HL-60/S4 treated with phorbol 12-myristate 13-acetate at 8.2 ng/mL for 4 days and 3 days (cell line): ENCODE data around the gene CTBP2.
"Not testable (repeated sequence)": the region's sequence is repeated elsewhere in the genome, so short reads cannot be mapped to it uniquely, and the experiment has no call there.

Source experiments
- in situ Hi-C: fragments of 300-500 bp; cut with MboI; formaldehyde crosslinking; loops from 2 replicates; pipeline ENCODE4 v1.15.0; 2022; ENCODE audit warnings: low sequenced_read_pairs

CTBP2 gene

DNA sequence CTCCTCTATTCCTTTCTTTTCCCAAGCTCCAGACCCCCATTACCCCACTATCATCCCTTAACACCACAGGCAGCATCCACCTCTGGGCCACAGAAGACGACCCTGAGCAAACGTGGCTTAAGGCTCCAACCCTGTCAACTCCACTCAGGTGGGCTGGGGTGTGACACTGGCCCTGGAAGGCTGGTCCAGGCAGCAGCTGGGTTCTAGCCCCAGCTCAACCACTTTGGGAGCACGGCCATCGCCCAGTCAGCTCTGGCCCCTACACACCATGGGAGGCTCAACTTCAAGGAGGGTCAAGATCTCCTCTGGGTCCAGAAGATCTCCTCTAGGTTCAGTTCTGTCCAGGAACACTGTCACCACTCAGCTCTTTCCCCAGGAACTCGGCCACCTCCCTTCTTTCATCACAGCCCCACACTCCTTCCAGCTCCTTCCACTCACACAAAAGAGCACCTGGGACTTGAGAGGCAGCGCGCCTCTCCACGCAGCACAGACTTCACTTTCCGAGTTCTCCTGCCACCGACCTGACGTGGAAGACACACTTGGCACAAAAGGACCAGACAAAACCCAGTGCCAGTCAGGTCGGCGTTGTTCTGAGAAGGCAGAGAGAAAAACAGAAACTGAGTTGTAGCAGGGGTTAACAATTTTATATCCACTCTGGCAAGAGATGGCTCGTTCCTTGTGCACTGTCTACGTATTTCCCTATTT, 84.1 kb downstream of the CTBP2 start:
- in situ Hi-C loops = no loop called here

- in situ Hi-C loops = no loop called here
Measured at GRCh38 chr10:125073996-125074395, 86.4 kb downstream of the CTBP2 start.

- in situ Hi-C loops = no loop called here
Measured at GRCh38 chr10:125072794-125073193, 87.6 kb downstream of the CTBP2 start.

DNA sequence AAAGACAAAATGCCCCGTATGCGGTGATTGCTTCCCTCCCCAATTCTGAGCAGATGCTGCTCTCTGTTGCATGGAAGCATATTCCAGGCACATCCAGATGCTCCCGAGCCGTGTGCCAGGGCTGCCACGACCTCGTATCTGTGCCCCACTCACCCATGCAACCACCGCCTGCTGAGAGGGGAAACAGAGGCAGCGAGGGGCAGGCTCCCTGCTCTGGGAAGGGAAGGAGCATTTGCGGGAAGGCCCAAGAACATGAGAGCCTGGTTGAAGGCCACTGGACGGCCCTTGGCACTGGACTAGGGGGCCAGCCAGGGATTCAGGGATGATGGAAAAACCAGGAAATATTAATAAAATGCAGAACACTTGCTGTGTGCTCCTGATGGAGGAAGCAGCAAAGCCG, 89.4 kb downstream of the CTBP2 start:
- in situ Hi-C loops = no loop called here

DNA sequence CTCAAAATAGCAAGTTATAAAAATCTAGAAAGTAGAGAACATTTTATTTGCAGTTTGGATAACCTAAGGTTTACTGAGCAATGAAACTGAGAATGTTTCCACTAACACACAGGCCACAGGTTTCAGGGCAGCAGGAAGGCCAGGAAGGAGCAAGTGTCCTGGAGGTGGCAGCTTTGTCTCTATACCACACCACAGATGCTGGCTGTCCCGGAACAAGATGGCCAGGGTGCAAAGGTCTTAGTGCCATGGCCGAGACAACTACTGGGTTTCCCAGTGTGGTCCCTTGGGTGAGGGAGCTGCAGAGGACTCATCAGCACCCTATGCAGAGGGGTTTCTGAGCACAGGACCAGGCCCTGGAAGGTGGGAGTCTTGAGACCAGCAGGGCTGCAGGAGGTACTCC, 92.0 kb downstream of the CTBP2 start:
- in situ Hi-C loops = no loop called here

GRCh38 chr10:125067764-125068163, 92.6 kb downstream of the CTBP2 start:
- in situ Hi-C loops = no loop called here

DNA sequence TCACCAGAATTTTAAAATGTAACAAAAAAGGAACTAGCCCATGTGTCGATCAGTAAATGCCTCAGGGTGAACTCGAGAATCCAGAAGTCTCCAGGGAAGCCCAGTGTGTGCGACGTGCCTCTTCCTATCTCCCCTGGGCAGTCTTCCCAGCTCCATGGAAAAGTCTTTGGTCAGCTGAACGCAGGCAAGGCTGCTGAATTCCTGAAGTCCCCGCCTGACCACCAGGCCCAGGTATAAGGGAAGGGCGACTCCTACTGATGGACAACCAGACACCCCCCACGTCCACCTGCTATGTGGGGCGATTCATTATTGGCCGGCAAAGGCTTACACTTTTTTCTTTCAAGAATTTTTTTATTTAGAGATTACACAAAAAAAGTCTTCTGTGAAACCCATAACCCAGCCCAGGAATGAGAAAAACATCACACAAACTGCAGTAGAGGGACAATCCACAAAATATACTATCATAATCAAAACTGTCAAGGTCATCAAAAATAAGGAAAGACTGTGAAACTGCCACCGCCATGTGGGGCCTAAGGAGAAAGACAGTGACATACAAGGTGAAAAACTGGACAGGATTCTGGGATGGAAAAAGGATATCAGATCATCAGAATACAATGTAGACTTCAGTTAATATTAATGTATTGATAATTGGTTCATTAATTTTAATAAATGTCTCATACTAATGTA, 93.5 kb downstream of the CTBP2 start:
- in situ Hi-C loops = no loop called here

DNA sequence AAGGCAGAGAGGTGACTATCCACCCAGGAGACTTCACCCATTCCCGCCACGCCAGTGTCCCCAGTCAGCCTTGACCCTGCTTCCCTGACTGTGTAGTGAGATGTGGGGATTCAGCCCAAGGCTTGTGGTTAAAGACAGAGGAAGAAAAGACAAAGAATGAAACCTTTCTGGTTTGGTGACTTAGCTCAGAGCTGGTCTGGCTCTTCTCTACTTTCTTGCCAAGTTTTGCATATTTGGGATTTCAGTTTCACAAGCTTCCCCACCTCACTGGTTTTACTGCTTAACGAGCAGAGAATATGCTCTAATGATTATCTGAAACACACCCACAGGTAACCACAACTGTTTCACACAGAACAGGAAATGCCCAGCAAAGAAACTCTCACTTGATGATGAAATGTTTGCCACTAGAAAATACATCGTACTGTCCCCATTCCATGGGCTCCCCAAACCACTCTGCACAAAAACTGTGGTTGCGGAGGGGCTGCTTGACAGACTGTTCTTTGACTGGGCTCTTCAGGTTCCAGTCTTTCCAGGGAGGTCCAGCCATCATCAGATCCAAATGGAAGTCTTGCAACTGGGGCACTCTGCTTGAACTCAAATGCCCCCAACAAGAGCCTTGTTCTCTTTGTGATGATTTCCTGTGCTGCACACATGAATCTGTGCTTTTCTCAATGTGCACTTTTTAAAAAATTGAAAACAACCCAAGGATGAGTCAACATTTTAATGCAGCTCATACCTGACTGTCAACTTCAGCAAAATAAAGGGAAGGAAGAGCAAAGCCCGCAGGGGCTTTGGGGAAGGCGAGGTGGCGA, 95.5 kb downstream of the CTBP2 start:
- in situ Hi-C loops = no loop called here

GRCh38 chr10:125063256-125063925, 97.0 kb downstream of the CTBP2 start:
- in situ Hi-C loops = no loop called here

DNA sequence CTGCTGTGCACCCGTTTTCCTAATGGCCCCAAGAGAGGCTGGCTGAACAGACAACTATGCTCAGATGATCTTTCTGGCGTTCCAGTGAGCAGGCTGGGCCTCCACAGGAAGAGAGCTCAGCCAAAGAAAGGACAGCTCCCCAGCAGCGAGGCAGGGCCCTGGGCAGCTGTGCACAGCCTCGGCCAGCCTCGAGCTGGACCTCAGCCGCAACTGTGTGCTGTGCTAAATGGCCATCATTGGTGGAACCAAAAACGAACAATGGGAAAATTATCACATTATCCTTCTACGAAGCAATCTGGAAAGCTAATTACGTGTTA, 97.5 kb downstream of the CTBP2 start:
- in situ Hi-C loops = no loop called here

- in situ Hi-C loops = no loop called here
Measured at GRCh38 chr10:125062227-125062913, 98.0 kb downstream of the CTBP2 start.

DNA sequence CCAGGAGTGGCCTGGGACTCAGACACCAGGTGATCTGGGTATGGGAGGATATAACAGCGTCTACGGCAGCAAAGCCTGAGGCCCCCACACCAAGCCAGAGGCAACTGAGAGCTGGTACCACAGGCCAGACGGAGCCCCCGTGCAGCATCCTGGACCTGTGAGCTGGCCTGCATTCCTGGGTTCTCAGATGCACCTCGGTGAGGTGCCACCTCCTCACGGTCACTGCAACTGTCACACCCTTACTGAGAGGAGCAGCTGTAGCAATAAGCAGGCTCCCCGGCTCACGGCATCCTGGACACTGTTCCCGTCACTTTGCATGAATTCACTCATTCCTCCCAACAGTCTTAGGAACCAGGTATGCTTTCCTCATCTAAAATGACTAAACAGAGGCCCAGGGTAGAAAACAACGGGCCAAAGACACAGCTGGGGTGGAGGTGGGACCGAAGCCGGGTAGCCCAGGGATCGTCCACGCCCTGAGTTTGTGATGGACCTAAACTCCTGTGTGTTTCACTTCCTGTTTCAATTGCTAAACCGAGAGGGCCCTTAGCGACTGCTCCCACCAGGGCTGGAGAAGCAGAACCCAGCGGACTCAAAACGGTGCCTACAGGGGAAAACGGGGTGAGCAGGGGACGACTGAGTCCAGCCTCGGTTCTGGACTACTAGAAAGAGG, 98.7 kb downstream of the CTBP2 start:
- in situ Hi-C loops = no loop called here

- in situ Hi-C loops = no loop called here
Measured at GRCh38 chr10:125060826-125061556, 99.4 kb downstream of the CTBP2 start.

- in situ Hi-C loops = no loop called here
Measured at GRCh38 chr10:125060482-125060825, 99.9 kb downstream of the CTBP2 start.

DNA sequence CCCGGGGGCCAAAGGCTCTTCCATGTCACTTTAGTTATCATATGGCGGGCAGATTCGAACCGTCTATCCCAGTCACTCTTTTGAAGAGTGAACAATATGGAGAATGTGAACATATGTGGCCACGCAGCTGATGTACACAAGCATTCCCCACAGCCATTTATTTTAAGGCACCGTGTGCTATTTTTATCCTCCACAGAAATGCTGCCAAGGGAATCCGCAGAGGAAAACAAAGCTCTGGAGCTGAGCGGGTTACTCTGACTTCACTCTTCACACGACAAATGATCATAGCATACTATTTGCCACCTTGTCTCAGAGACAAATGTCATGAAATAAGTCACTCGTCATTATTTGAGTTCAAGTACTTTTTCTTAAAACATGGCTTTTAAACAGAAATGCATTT, 100.3 kb downstream of the CTBP2 start:
- in situ Hi-C loops = no loop called here

GRCh38 chr10:125059348-125059747, 101.0 kb downstream of the CTBP2 start:
- in situ Hi-C loops = not testable (repeated sequence)

- in situ Hi-C loops = no loop called here
Measured at GRCh38 chr10:125057158-125058001, 103.0 kb downstream of the CTBP2 start.

DNA sequence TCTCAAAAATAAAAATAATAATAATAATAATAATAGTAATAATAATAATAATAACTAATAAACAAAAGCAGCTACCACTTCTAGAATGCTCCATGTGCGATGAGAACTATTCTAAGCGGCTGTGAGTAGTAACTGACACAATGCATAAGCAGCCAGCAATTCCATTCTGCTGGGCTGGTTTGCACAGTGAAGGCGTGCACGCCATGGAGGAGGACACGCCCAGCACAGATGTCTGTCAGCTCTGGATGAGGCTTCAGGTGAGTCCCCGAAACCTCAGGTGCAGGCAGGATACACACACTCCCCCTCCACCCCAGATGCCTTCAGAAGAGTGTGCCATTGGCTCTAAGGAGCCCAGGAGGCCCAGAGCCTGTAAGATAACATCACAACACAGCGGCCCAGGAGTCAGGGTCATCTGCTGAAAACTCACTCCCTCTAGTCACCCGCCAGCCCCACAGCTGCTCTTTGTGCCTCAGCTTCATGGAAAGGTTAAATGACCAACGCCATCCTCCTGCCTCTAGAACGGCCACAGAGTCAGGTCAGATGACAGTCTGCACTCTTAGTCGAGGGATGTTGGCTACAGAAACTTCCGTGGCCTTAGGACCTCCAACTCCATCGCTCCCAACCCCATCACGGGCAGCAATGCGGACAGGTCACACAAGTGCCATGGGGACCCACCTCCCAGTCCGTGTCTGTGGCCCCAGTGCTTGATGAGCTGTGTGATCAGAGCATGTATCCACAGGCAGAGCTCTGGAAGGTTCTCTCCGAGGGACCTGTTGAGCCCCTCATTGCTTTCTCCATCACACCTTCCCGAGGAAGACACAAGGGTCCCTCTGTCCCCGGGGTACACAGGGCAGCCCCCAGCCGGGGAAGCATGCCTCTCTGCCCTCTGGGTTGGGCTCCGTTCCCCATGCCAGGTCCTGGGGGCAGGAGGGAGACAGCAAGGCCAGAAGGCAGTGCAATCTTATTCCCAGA, 103.9 kb downstream of the CTBP2 start:
- in situ Hi-C loops = no loop called here
